ENCODE measurements around the gene VSTM4. TPM values are rescaled to one million over a fixed set of nuclear protein-coding genes. Genes with fewer than 3 reads are reported as not detected.

The VSTM4 gene
- polyA plus RNA-seq, 12 donors = 37.8 to 130 (median 44.2) TPM

GRCh38 chr10:49119746-49120145 lies 4.4 kb upstream of the VSTM4 start:
- DNase-seq = no peak

- no peak for DNase-seq
These were observed 3.2 kb upstream of the VSTM4 start for GRCh38 chr10:49118430-49119074.

- DNase-seq = no peak
These were observed 2.2 kb upstream of the VSTM4 start for GRCh38 chr10:49117376-49118070.

GRCh38 chr10:49116509-49117375 lies 1.4 kb upstream of the VSTM4 start:
- no peak for DNase-seq

GRCh38 chr10:49115796-49116508 lies 630 bp upstream of the VSTM4 start:
- no peak for DNase-seq

GRCh38 chr10:49114718-49115014 lies 656 bp downstream of the VSTM4 start:
- peak; percentile 69 for DNase-seq

- DNase-seq = no peak
These were observed 1.6 kb downstream of the VSTM4 start for GRCh38 chr10:49113741-49114141.

GRCh38 chr10:49112851-49113250 lies 2.5 kb downstream of the VSTM4 start:
- no peak for DNase-seq

- DNase-seq = no peak
These were observed 3.2 kb downstream of the VSTM4 start for GRCh38 chr10:49112098-49112497.

- DNase-seq = no peak
These were observed 4.0 kb downstream of the VSTM4 start for GRCh38 chr10:49111320-49111698.

- no peak for DNase-seq
These were observed 4.5 kb downstream of the VSTM4 start for GRCh38 chr10:49110684-49111319.

- DNase-seq = peak; percentile 81
These were observed 5.5 kb downstream of the VSTM4 start for GRCh38 chr10:49109669-49110340.

- DNase-seq = no peak
These were observed 6.7 kb downstream of the VSTM4 start for GRCh38 chr10:49108656-49109055.

- DNase-seq = no peak
These were observed 7.4 kb downstream of the VSTM4 start for GRCh38 chr10:49107887-49108267.

GRCh38 chr10:49107111-49107886 lies 8.0 kb downstream of the VSTM4 start:
- no peak for DNase-seq

GRCh38 chr10:49106451-49106850 lies 8.9 kb downstream of the VSTM4 start:
- no peak for DNase-seq

GRCh38 chr10:49105076-49105475 lies 10.2 kb downstream of the VSTM4 start:
- DNase-seq = no peak

GRCh38 chr10:49104323-49104722 lies 11.0 kb downstream of the VSTM4 start:
- DNase-seq = no peak

GRCh38 chr10:49103761-49104160 lies 11.6 kb downstream of the VSTM4 start:
- no peak for DNase-seq

- DNase-seq = no peak
These were observed 16.3 kb downstream of the VSTM4 start for GRCh38 chr10:49099046-49099445.

Measured in muscle of arm (tissue), 12 donors.